ENCODE results near the gene KLK5. TPM values are rescaled to one million over a fixed set of nuclear protein-coding genes. Genes with fewer than 3 reads are reported as not detected.

Gene KLK5
- total RNA-seq, 1 donor from 2014 or later, result not detected

- no peak for DNase-seq
Measured at GRCh38 chr19:50968716-50969412, 16.0 kb upstream of the KLK5 start.

- DNase-seq, result no peak
Measured at GRCh38 chr19:50967929-50968715, 15.3 kb upstream of the KLK5 start.

DNA sequence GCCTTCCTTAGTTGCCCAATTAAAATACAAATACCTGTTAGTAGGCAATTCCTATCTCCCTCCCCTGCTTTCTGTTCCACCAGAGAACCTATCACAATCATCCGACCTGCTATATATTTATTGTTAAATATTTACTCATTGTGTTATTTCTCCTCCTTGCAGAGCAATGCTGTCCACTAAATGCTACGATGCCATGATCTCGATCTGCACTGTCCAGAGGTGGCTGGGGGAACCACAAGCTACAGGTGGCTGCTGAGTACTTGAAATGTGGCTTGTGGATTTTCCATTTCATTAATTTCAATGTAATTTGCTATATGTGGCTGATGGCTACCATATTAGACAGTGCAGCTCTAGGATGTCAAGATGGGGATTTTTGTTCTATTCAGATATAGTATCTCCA is 11.4 kb upstream of the KLK5 start:
- no peak for DNase-seq

DNA sequence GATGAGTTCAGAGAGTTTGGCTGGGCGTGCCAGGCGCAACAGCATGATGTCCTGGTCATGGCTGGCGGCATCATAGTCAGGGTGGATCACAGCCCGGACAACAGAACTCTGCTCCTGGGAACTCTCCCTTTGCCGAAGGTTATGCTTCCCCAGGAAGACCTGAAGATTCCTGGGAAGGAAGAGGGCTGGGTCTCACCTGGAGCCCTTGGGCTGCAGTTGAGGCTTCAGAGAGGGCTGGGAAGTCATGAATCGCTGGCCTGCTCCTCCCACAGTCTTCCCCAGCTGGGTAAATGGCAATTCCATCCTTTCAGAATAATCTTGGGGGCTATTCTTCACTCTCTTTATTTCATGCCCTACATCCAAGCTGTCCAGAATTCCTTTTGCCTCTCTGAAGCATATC is 10.5 kb upstream of the KLK5 start:
- no peak for DNase-seq

GRCh38 chr19:50962245-50962644 is 9.4 kb upstream of the KLK5 start:
- no peak for DNase-seq

DNA sequence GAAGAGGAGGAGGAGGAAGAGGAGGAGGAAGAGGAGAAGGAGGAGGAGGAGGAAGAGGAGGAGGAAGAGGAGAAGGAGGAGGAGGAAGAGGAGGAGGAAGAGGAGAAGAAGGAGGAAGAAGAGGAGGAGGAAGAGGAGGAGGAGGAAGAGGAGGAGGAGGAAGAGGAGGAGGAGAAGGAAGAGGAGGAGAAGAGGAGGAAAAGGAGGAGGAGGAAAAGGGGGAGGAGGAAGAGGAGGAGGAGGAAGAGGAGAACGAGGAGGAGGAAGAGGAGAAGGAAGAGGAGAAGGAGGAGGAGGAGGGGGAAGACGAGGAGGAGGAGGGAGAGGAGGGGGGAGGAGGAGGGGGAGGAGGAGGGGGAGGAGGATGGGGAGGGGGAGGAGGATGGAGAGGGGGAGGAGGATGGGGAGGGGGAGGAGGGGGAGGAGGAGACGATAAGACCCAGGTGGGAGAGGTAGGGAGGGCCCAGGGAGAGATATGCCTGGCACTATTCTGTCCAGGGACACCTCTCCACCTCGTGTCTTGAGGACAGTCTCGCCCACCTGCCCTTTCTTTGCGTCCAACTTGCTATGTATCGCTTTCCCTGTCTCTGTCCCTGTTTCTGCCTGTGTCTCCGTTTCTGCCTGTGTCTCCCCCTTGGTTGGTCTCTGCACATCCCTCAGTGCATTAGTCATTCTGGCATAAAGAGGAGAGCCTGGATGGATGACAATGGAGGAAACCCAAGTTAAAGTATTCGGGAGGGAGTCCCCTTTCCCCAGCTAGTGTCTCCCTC is 7.1 kb upstream of the KLK5 start:
- DNase-seq, result no peak

DNA sequence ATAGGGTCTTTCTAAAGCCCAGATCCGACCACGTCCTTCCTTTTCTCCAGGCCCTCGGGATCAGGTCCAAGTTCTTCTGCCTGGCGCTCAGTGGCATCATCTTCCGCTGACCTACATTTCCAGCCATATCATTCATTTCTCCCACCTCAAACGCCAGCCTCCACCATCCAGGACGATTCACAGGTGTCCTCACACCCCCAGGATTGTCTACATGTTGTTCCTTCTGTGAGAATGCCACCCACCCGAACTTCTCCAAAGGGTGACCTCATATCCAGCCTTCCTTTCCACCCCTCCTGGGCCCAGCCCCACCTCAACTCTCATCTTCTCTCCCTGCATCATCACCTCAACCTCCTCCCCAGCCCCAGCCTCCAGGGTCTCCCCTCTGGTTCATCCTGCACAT is 4.7 kb upstream of the KLK5 start:
- no peak for DNase-seq

- no peak for DNase-seq
Measured at GRCh38 chr19:50949861-50950260, 3.0 kb downstream of the KLK5 start.

DNA sequence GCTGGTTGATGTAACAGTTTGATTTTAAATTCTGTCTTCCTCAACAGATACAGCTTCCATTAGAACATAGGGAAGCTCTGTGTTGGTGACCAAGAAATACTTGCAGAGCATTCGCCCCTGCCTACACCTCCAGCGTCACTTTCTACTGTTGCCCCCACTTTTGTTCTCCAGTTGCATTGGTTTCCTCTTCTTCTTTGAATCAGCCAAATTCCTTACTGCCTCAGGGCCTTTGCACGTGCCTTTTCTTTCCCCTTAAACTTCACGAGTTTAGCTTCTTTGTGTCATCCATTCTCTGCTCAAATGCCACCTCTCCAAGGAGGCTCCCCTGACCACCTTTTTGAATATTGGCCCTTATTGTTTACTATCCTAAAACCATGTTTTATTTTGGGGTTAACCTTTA is 5.7 kb downstream of the KLK5 start:
- DNase-seq, result no peak

DNA sequence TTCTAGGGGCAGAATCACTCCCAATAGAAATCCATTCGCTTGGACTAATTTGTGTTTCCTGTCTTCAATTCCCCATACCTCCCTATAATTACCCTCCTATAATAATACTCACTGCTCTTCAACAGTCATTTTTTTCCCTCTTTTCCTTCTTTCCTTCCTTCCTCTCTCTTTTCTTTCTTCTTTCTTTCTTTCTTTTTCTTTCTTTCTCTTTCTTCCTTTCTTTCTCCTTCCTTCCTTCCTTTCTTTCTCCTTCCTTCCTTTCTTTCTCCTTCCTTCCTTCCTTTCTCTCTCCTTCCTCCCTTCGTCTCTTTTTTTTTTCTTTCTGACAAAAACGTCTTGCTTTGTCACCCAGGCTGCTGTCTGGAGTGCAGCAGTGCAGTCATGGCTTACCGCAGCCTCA is 8.0 kb downstream of the KLK5 start:
- DNase-seq, result no peak

- DNase-seq, result no peak
Measured at GRCh38 chr19:50943074-50943828, 9.6 kb downstream of the KLK5 start.

DNA sequence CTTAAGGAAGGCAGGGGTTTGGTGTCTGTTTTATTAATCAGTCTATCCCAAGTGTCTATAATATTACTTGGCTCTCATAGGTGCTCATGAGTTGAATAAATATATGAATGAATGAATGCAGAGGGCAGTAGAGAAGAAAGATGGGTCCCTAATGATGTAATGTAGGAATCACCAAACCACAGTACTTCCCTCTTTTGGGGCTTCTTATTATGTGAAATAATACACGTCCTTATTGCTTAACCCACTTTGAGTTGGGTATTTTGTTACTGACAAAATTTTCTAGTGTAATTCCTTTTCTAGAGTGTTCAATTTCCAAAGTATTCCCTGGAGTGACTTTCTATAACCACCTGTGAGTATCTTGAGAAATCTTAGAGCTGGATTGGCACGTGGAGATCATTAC is 13.2 kb downstream of the KLK5 start:
- DNase-seq, result no peak

DNA sequence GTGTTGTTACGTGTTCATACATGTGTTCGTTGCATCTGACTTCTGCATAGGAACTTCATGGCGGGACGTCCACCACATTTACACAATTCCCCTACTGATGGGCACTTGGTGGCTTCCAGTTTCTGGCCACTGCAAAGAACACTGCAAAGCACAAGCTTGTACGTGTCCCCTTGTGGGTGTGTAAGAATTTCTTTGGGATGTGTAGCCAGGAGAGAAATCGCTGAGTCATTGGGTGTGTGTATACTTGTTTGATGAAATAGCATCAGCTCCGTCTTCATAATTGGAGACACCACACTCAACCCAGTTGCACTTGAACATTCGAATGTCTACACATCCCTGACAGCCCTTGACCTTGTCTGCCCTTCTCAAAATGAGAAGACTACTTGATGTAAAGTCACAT is 19.2 kb downstream of the KLK5 start:
- no peak for DNase-seq

DNA sequence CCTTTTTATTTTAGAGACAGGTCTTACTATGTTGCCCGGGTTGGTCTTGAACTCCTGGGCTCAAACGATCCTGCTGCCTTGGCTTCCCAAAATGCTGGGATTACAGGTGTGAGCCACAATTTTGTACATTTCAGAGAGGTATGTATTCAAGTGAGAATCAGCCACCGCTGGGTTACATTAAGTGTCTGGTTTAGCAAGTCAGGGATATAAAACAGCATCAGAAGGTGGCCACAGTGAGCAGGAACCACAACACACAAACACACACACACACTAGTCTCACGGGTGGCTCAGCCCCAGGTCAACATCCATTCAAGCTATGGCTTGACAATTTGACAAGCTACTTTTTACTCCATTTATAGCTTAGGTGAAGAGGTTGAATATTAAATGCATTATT is 20.2 kb downstream of the KLK5 start:
- DNase-seq, result no peak

DNA sequence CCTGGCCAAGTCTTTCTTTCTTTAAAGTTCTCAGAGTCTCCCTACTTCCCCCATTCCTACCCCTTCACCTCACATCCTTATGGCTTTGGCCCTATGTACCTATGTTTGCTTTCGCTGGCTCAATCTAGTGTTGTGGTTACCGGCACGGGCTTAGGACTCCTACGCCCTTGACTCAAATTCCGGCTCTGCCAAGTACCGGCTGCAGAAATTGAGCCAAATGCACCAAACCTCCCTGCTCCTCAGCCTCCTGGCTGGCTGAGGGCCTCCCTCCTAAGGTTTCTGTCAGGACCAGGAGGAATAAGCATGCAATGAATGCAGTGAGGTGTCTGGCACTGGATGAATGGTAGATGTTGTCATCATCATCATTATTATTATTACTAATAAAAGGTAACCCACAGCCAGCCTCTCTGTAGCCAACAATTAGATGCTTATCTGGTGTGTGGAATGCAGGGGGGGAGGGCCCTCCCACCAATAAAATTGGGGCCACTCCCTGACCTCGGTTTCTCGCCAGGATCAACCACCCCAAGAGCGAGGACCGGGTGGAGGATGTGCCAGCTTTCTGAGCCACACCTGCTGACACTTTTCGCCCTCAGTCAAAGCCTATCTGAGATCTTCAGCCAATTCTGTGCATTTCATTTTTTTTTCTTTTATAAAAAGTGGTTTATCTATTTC is 20.7 kb downstream of the KLK5 start:
- no peak for DNase-seq

DNA sequence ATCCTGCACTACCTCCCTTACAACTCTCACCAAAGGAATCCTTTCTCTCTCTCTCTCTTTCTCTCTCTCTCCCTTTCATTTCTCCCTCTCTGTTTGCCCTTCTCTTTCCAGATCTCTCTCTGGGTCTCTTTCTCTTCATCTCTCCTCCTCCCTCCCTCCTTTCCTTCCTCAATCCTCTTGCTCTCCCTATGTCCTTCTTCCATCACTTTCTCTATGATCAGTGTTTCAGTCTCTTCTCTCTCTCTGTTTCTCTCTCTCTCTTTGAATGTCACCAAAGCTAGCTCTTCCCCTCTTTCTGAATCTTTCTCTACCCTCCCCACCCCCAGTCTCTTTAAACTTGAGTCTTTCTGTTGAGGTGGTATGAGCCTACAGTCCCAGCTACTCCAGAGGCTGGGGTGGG is 21.8 kb downstream of the KLK5 start:
- DNase-seq, result no peak

GRCh38 chr19:50928831-50929230 is 24.0 kb downstream of the KLK5 start:
- DNase-seq, result no peak

GRCh38 chr19:50926144-50926543 is 26.7 kb downstream of the KLK5 start:
- no peak for DNase-seq

DNA sequence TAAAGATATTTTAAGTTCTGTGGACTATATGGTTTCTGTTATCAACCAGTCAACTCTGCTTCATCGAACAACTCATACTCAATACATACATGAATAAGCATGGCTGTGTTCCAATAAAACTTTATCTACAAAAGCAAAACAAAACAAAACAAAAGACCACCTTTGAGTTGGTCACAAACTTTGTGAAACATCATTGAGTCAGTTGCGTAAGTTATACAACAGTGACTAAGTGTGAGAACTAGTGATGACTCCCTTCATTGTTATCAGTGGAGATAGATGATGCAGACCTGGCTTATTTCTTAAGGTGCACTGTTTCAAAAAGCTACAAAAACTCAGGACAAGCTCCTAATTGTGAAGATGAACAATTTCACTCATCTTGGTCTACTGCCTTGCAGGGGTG is 27.1 kb downstream of the KLK5 start:
- DNase-seq, result no peak

- no peak for DNase-seq
Measured at GRCh38 chr19:50924586-50924985, 28.3 kb downstream of the KLK5 start.

DNA sequence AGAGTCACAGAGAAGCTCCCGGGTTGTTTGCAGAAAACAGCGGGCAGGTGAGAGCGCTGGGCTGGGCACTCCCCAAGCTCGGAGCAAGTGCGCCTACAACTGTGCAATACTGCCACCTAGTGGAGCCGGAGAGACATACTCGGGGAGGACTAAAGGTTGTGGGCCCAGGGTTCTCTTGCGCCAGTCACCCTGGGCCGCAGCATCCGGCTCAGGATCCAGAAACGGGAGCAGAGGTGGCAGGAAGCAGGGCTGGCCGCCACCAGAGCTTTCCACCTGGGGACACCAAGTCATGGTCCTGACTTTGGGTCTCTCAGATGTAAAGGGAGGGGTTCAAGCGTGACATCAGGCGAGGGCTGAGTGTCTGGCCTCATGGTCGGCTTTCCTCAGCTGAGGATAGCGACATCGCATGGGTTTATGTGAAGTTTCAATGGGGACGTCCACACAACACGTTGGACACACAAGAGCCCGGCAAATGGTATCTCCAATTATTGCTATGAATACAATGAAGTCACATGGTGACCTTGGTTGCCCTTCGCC is 30.5 kb downstream of the KLK5 start:
- peak; percentile 23 for DNase-seq

All from occipital lobe (tissue), 2 donors.